Kidney (tissue), 14 donors: ENCODE results near the gene ACP4. TPM values are rescaled to one million over a fixed set of nuclear protein-coding genes. Genes with fewer than 3 reads are reported as not detected.

Source experiments
- DNase-seq, 5 donors: peaks; one replicate each; pipeline ENCODE4 v3.0.0-alpha.2; 2013 to 2020
- FAIRE-seq: peaks from 2 replicates; lab custom pipeline; 2012; peaks lifted over from hg19 to GRCh38; lab: Jason Lieb, UNC
- H3K27ac ChIP-seq, 2 donors: one replicate each; pipeline ENCODE4 v1.7.0; 2013; ENCODE audit warnings: low read depth in 2 of 2, low read length in 2 of 2, inconsistent platforms in 1 of 2
- H3K27me3 ChIP-seq: one replicate; pipeline ENCODE4 v1.7.1; 2013; ENCODE audit warnings: low read length, inconsistent platforms; ENCODE audit not compliant: control insufficient read depth, insufficient read depth
- H3K36me3 ChIP-seq, 3 donors: one replicate each; pipeline versions ENCODE4 v1.7.0 to v1.7.1; 2013; ENCODE audit warnings: low read length in 3 of 3, control low read depth in 1 of 3, inconsistent platforms in 1 of 3; ENCODE audit not compliant: insufficient read depth in 3 of 3, control insufficient read depth in 2 of 3
- H3K4me1 ChIP-seq, 3 donors: one replicate each; pipeline versions ENCODE4 v1.7.0 to v1.7.1; 2013; ENCODE audit warnings: low read length in 3 of 3, inconsistent platforms in 1 of 3, low read depth in 1 of 3; ENCODE audit not compliant: control insufficient read depth in 2 of 3, insufficient read depth in 2 of 3
- H3K4me3 ChIP-seq, 3 donors: one replicate each; pipeline versions ENCODE4 v1.7.0 to v1.8.1; 2013; ENCODE audit warnings: low read length in 3 of 3, control low read depth in 1 of 3, inconsistent platforms in 1 of 3
- H3K9ac ChIP-seq, 3 donors: one replicate each; pipeline versions ENCODE4 v1.7.0 to v1.7.1; 2013; ENCODE audit warnings: low read length in 3 of 3, control low read depth in 1 of 3, inconsistent platforms in 1 of 3
- H3K9me3 ChIP-seq, 3 donors: one replicate each; pipeline versions ENCODE4 v1.7.0 to v1.7.1; 2013; ENCODE audit warnings: low read length in 3 of 3, control low read depth in 1 of 3, inconsistent platforms in 1 of 3; ENCODE audit not compliant: control insufficient read depth in 2 of 3, insufficient read depth in 1 of 3
- CTCF ChIP-seq: IDR thresholded peaks from 3 replicates; pipeline ENCODE4 v1.5.1; 2012; ENCODE audit warnings: mild to moderate bottlenecking, moderate library complexity, borderline replicate concordance; ENCODE audit not compliant: insufficient read depth; ENCODE audit errors: extremely low read depth
- intact Hi-C: fragments of 100-400 bp; cut with DNase I; formaldehyde crosslinking; loops from one replicate; pipeline ENCODE4 v1.11.1; 2022
- polyA plus RNA-seq: library from polyadenylated mRNA; stranded (reverse); fragments of 350-450 nt; fragmentation: Illumina TruSeq; extraction: RNeasy Lipid Tissue Mini Kit (QIAGEN cat#74804); gene quantifications from one replicate; pipeline ENCODE4 v1.2.3, GENCODE V29; 2014; ENCODE audit warnings: low read depth, low replicate concordance; ENCODE audit not compliant: insufficient read depth
- total RNA-seq: library from RNA; stranded (reverse); fragmentation: NEBNext Ultra II Directional; extraction: Animal tissue kit (Norgen Biotek cat#: 25700); gene quantifications from one replicate; pipeline ENCODE4 v1.2.1, GENCODE V29; 2021
- donor health status: control.
- donor health status: control.
- donor health status: control.
- donor health status: control.
- donor health status: control.
- donor health status: DM: yes; HTN: yes; CAD: no.
- donor health status: Normal renal cell carcinoma (clear cell type).

ACP4 gene
- total and polyA plus RNA-seq, 2 donors from 2014 or later: not detected

GRCh38 chr19:50794876-50795663 lies 4.9 kb downstream of the ACP4 start:
- no peak for FAIRE-seq
- no peak overlapping the region for H3K9ac ChIP-seq
- H3K4me3 ChIP-seq: no peak overlapping the region
- no peaks in the 10 kb centered on the region for H3K9me3 ChIP-seq
- no peak overlapping the region for H3K27ac ChIP-seq
- no peaks in the 10 kb centered on the region for H3K27me3 ChIP-seq
- peaks cover 0 to 10% (median 6%) of the 10 kb centered on the region in 3 donors for H3K36me3 ChIP-seq
- no peak for TF ChIP-seq CTCF
- H3K4me1 ChIP-seq: peaks cover 0 to 3% (median 0%) of the 10 kb centered on the region in 3 donors
- intact Hi-C loops: no loop called here
- peak in 1 of 5 donors; percentile 42 for DNase-seq

GRCh38 chr19:50795664-50796073 lies 5.5 kb downstream of the ACP4 start:
- Histone ChIP-seq H3K27ac (no peak overlapping the region), H3K4me1 (peaks cover 0 to 3% (median 0%) of the 10 kb centered on the region in 3 donors), H3K9me3 (no peaks in the 10 kb centered on the region), H3K27me3 (no peaks in the 10 kb centered on the region), H3K36me3 (peaks cover 0 to 10% (median 6%) of the 10 kb centered on the region in 3 donors), H3K4me3 (no peak overlapping the region), H3K9ac (no peak overlapping the region)
- TF ChIP-seq CTCF: no peak
- DNase-seq: no peak
- no peak for FAIRE-seq
- intact Hi-C loops: no loop called here

DNA sequence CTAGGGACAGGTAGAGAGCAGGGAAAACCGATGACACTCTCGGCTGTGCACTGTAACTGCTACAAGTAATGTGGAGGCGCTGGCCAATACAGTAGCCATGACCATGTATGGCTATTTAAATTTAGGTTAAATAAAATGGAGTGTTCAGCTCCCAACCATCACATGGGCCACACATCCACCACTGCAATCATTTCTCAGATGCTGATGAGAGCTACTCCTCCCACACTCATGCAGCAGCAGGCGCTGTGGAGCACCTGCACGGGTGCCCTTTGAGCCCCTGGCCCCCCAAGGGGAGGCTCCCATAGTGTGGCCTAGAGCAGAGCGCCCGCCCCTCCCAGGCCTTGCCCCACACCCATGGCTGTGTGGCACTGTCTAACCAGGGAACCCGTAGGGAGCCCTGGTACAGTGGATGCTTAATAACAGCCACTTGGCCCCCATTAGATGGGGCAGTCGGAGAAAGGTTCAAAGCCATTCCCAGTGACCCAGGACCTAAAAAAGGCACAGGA lies 6.0 kb downstream of the ACP4 start:
- H3K9ac ChIP-seq: no peak overlapping the region
- H3K9me3 ChIP-seq: no peaks in the 10 kb centered on the region
- DNase-seq (no peak), FAIRE-seq (no peak)
- peaks cover 0 to 10% (median 6%) of the 10 kb centered on the region in 3 donors for H3K36me3 ChIP-seq
- intact Hi-C loops: no loop called here
- H3K4me1 ChIP-seq: peaks cover 0 to 3% (median 0%) of the 10 kb centered on the region in 3 donors
- TF ChIP-seq CTCF: no peak
- no peak overlapping the region for H3K4me3 ChIP-seq
- H3K27me3 ChIP-seq: no peaks in the 10 kb centered on the region
- no peak overlapping the region for H3K27ac ChIP-seq
